Esophagus muscularis mucosa (tissue), 4 donors: ENCODE data around the gene TJP2. TPM values are rescaled to one million over a fixed set of nuclear protein-coding genes. Genes with fewer than 3 reads are reported as not detected.

ENCODE experiments used
- DNase-seq: peaks from one replicate; pipeline ENCODE4 v3.0.0-alpha.2; 2017; ENCODE audit errors: extremely low spot score
- H3K27ac ChIP-seq, 4 donors: fragments of 200-600 bp; sonication (generic); replicated peaks in 1 of 4; 1 replicate in 3 of 4; 2 replicates in 1 of 4; pipeline ENCODE4 v1.5.1; 2016 to 2019; ENCODE audit warnings: mild to moderate bottlenecking in 1 of 4
- H3K27me3 ChIP-seq, 4 donors: fragments of 200-600 bp; sonication (generic); one replicate each; pipeline versions ENCODE4 v1.5.1 to v1.6.0; 2016 to 2019
- H3K36me3 ChIP-seq, 4 donors: fragments of 200-600 bp; sonication (generic); one replicate each; pipeline ENCODE4 v1.5.1; 2016 to 2019
- H3K4me1 ChIP-seq, 4 donors: fragments of 200-600 bp; sonication (generic); one replicate each; pipeline ENCODE4 v1.5.1; 2016 to 2019
- H3K4me3 ChIP-seq, 4 donors: fragments of 200-600 bp; sonication (generic); 1 replicate in 2 of 4; 2 replicates in 2 of 4; pipeline ENCODE4 v1.5.1; 2016 to 2019; ENCODE audit warnings: mild to moderate bottlenecking in 4 of 4, moderate library complexity in 1 of 4
- H3K9me3 ChIP-seq, 4 donors: fragments of 200-600 bp; sonication (generic); 1 replicate in 3 of 4; 2 replicates in 1 of 4; pipeline ENCODE4 v1.5.1; 2016 to 2019
- EP300 ChIP-seq: sonication (generic); formaldehyde crosslinking; IDR thresholded peaks from one replicate; pipeline ENCODE4 v1.6.1; 2017; ENCODE audit warnings: antibody characterized with exemption
- POLR2A ChIP-seq: fragments of 450-650 bp; IDR thresholded peaks from one replicate; pipeline ENCODE4 v1.6.1; 2017; ENCODE audit warnings: antibody characterized with exemption, moderate library complexity, mild to moderate bottlenecking, low read depth
- POLR2AphosphoS5 ChIP-seq, 2 donors: sonication (generic); formaldehyde crosslinking; IDR thresholded peaks; one replicate each; pipeline ENCODE4 v1.6.1; 2017; ENCODE audit warnings: antibody characterized with exemption in 2 of 2
- WGBS: methylation state at CpG from one replicate; pipeline ENCODE4 v1.1.5; 2018; 5-methylcytosine and 5-hydroxymethylcytosine counted together
- intact Hi-C: fragments of 100-400 bp; cut with DNase I; formaldehyde crosslinking; loops from one replicate; pipeline ENCODE4 v1.15.1; 2023
- total RNA-seq, 4 donors: library from RNA; depleted of rRNA; stranded (reverse); fragments of >200 nt; gene quantifications; one replicate each; pipeline versions ENCODE4 v1.1.0 to v1.2.1, GENCODE V29; 2016
- TF ChIP-seq, protein P1 (sequence below), 3 experiments: fragments of 200-600 bp in 2 of 3; fragments of 450-650 bp in 1 of 3; sonication (generic) in 2 of 3; IDR thresholded peaks; one replicate each; pipeline ENCODE4 v1.5.1; 2017 to 2019; ENCODE audit warnings: antibody characterized with exemption in 3 of 3, mild to moderate bottlenecking in 2 of 3, moderate library complexity in 1 of 3

Gene TJP2
- total RNA-seq, 4 donors from 2014 or later = 101 to 172 (median 125) TPM

DNA sequence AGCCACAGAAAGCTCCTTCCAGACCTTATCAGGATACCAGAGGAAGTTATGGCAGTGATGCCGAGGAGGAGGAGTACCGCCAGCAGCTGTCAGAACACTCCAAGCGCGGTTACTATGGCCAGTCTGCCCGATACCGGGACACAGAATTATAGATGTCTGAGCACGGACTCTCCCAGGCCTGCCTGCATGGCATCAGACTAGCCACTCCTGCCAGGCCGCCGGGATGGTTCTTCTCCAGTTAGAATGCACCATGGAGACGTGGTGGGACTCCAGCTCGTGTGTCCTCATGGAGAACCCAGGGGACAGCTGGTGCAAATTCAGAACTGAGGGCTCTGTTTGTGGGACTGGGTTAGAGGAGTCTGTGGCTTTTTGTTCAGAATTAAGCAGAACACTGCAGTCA is 80.1 kb downstream of the TJP2 start:
- peaks cover 44 to 74% (median 63%) of the 10 kb centered on the region in 4 donors for H3K36me3 ChIP-seq
- H3K4me3 ChIP-seq = no peak overlapping the region
- 100% methylated on average over 5 of the region's 11 CpGs for WGBS

DNA sequence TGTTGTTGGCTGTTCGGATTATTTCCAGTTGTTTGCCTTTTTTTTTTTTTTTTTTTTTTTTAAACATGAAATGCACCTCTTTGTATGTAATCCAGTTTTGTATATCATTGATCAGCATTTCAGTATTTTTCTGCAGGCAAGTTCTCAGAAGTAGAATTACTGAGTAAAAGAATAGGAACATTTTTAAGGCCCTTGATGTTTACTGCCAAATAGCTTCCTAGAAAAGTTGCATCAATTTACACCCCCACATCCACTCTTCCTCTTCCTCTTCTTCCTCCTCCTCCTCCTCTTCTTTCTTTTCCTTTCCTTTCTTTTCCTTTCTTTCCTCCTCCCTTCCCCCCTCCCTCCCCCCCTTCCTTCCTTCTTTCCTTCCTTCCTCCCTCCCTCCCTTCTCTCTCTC is 81.5 kb downstream of the TJP2 start:
- intact Hi-C loops = no loop called here
- peaks cover 4 to 10% (median 8%) of the 10 kb centered on the region in 4 donors for H3K4me1 ChIP-seq
- WGBS = 90% methylated on average over 1 of the region's 1 CpG
- no peaks in the 10 kb centered on the region for H3K27me3 ChIP-seq
- DNase-seq = no peak
- no peak for TF ChIP-seq POLR2A
- TF ChIP-seq EP300 = no peak
- no peak for TF ChIP-seq POLR2AphosphoS5 (IDR thresholded peaks at IDR 0.05)
- TF ChIP-seq, protein P1, sequence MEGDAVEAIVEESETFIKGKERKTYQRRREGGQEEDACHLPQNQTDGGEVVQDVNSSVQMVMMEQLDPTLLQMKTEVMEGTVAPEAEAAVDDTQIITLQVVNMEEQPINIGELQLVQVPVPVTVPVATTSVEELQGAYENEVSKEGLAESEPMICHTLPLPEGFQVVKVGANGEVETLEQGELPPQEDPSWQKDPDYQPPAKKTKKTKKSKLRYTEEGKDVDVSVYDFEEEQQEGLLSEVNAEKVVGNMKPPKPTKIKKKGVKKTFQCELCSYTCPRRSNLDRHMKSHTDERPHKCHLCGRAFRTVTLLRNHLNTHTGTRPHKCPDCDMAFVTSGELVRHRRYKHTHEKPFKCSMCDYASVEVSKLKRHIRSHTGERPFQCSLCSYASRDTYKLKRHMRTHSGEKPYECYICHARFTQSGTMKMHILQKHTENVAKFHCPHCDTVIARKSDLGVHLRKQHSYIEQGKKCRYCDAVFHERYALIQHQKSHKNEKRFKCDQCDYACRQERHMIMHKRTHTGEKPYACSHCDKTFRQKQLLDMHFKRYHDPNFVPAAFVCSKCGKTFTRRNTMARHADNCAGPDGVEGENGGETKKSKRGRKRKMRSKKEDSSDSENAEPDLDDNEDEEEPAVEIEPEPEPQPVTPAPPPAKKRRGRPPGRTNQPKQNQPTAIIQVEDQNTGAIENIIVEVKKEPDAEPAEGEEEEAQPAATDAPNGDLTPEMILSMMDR (IDR thresholded peaks at IDR 0.05) = no peak
- no peaks in the 10 kb centered on the region for H3K9me3 ChIP-seq
- H3K4me3 ChIP-seq = no peak overlapping the region
- H3K36me3 ChIP-seq = peaks cover 35 to 61% (median 51%) of the 10 kb centered on the region in 4 donors
- H3K27ac ChIP-seq = no peak overlapping the region

More for the DNA sequence above, 80.1 kb downstream of the TJP2 start:
- no peak for DNase-seq
- Histone ChIP-seq H3K27ac (no peak overlapping the region), H3K27me3 (no peaks in the 10 kb centered on the region), H3K9me3 (no peaks in the 10 kb centered on the region), H3K4me1 (peaks cover 4 to 10% (median 8%) of the 10 kb centered on the region in 4 donors)
- TF ChIP-seq, protein P1 (IDR thresholded peaks at IDR 0.05) = no peak
- no peak for TF ChIP-seq EP300
- TF ChIP-seq POLR2A = no peak
- no peak for TF ChIP-seq POLR2AphosphoS5 (IDR thresholded peaks at IDR 0.05)
- intact Hi-C loops = no loop called here

DNA sequence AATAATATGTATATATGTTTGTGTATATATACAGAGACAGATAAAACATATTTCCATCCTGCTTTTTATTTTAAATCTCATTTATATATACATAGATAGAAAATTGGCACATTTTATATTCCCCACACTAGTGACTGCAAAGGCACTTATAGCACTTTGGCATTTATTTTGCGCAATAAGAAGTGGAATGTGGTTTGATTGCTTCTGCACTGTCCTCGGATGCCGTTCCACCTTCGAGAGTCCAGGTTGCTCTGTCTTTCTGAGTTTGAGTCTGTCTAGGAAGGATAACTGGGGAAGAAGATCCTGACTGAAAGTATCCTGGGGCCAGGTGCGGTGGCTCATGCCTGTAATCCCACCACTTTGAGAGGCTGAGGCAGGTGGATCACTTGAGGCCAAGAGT is 84.5 kb downstream of the TJP2 start:
- TF ChIP-seq EP300 (no peak), POLR2A (no peak), POLR2AphosphoS5 (IDR thresholded peaks at IDR 0.05) (no peak)
- TF ChIP-seq, protein P1 (IDR thresholded peaks at IDR 0.05) = no peak
- 82% methylated on average over 5 of the region's 5 CpGs for WGBS

DNA sequence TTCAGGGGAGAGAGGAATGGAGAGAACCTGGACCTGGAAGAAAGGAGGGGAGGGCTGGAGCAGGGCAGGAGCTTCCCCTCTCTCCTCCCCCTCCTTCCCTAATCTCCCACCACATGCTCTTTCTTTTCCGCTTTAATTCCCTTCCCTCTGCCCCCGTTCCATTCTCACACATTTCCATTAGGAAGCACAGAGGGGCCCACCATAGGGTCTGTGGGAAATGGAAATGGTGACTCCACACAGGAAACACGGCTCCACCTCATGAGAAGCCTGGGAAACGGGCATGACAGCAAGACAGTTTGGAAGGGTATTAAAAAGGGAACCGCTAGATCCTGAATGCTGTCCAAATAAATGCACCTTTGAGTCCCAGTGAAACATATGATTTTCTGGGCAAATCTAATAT is 86.1 kb downstream of the TJP2 start:
- intact Hi-C loops = no loop called here
- Histone ChIP-seq H3K27ac (no peak overlapping the region), H3K4me1 (no peaks in the 10 kb centered on the region), H3K36me3 (peaks cover 0 to 15% (median 11%) of the 10 kb centered on the region in 4 donors), H3K4me3 (no peak overlapping the region), H3K9me3 (no peaks in the 10 kb centered on the region), H3K27me3 (no peaks in the 10 kb centered on the region)
- no peak for DNase-seq
- 66% methylated on average over 5 of the region's 5 CpGs for WGBS
- TF ChIP-seq, protein P1 (IDR thresholded peaks at IDR 0.05) = no peak
- TF ChIP-seq POLR2AphosphoS5 (IDR thresholded peaks at IDR 0.05) (no peak), POLR2A (no peak), EP300 (no peak)

More for the DNA sequence above, 84.5 kb downstream of the TJP2 start:
- no peak for DNase-seq
- Histone ChIP-seq H3K27me3 (no peaks in the 10 kb centered on the region), H3K4me3 (no peak overlapping the region), H3K36me3 (peaks cover 10 to 31% (median 23%) of the 10 kb centered on the region in 4 donors), H3K9me3 (no peaks in the 10 kb centered on the region), H3K4me1 (peaks cover 0 to under 1% (median 0%) of the 10 kb centered on the region in 4 donors), H3K27ac (no peak overlapping the region)
- intact Hi-C loops = no loop called here

DNA sequence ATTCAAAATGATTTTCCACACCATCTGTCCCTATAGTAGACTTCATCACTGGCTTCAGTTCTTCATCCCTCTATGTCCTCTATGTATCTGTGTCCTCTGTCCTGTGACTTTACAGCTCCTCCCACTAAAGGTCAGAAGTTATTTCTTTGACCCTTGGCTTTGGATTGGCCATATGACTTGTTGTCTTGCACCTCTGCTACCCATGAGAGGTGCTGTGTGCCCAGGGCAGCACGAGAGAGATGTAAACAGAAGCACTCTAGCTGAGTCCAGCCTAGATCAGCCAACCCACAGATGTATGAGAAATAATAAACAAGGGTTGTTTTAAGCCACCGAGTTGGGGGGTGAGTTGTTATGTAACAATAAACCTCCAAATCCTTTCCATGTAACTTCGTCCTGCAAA is 87.6 kb downstream of the TJP2 start:
- Histone ChIP-seq H3K9me3 (no peaks in the 10 kb centered on the region), H3K27ac (no peak overlapping the region), H3K4me1 (no peaks in the 10 kb centered on the region), H3K27me3 (no peaks in the 10 kb centered on the region), H3K36me3 (peaks cover 0 to 9% (median 5%) of the 10 kb centered on the region in 4 donors), H3K4me3 (no peak overlapping the region)
- 72% methylated on average over 3 of the region's 3 CpGs for WGBS
- intact Hi-C loops = no loop called here
- TF ChIP-seq POLR2A = no peak
- TF ChIP-seq, protein P1 (IDR thresholded peaks at IDR 0.05) = no peak
- no peak for TF ChIP-seq EP300
- TF ChIP-seq POLR2AphosphoS5 (IDR thresholded peaks at IDR 0.05) = no peak
- DNase-seq = no peak
